Lower lobe of right lung (tissue), 2 donors: ENCODE measurements around the gene FGR. TPM values are rescaled to one million over a fixed set of nuclear protein-coding genes. Genes with fewer than 3 reads are reported as not detected.
A peak's percentile ranks its signal among the peaks of the same experiment; 100 is the strongest.

Experiments used
- ATAC-seq, 2 donors: fragments of 200-7000 bp; cut with Tn5 transposase; one replicate each; pipeline ENCODE4 v1.9.1; 2020 to 2022; ENCODE audit warnings: mild to moderate bottlenecking in 2 of 2, moderate library complexity in 2 of 2
- DNase-seq: peaks from one replicate; pipeline ENCODE4 v3.0.0-alpha.2; 2020
- H3K27ac ChIP-seq: fragments of 200-600 bp; one replicate; pipeline ENCODE4 v1.8.0; 2022
- H3K27me3 ChIP-seq: fragments of 200-600 bp; one replicate; pipeline ENCODE4 v1.8.0; 2022; ENCODE audit warnings: low read depth
- H3K36me3 ChIP-seq: fragments of 200-600 bp; one replicate; pipeline ENCODE4 v1.8.0; 2022; ENCODE audit warnings: mild to moderate bottlenecking
- H3K4me1 ChIP-seq: fragments of 200-600 bp; one replicate; pipeline ENCODE4 v1.8.0; 2022
- H3K4me3 ChIP-seq: fragments of 200-600 bp; one replicate; pipeline ENCODE4 v1.8.0; 2022; ENCODE audit warnings: mild to moderate bottlenecking
- H3K9me3 ChIP-seq: fragments of 200-600 bp; one replicate; pipeline ENCODE4 v1.8.0; 2022
- intact Hi-C: fragments of 100-400 bp; cut with DNase I; formaldehyde crosslinking; loops from one replicate; pipeline ENCODE4 v1.11.0; 2022
- total RNA-seq: library from RNA; stranded (reverse); fragmentation: NEBNext Ultra II Directional; extraction: Animal tissue kit (Norgen Biotek cat#: 25700); gene quantifications from one replicate; pipeline ENCODE4 v1.2.1, GENCODE V29; 2021
- TF ChIP-seq, protein P1 (sequence below): fragments of 200-600 bp; IDR thresholded peaks from one replicate; pipeline ENCODE4 v1.8.0; 2022; ENCODE audit warnings: antibody characterized with exemption, mild to moderate bottlenecking
- donor health status: DM: no; HTN: yes; CAD: no; lungs with severe emphysema.

Gene FGR
- total RNA-seq, 1 donor from 2014 or later, result 193 TPM

GRCh38 chr1:27567146-27567526, 67.8 kb downstream of the FGR start:
- H3K27ac ChIP-seq, result no peak overlapping the region
- H3K27me3 ChIP-seq, result no peaks in the 10 kb centered on the region
- no peaks in the 10 kb centered on the region for H3K36me3 ChIP-seq
- intact Hi-C loops, result no loop called here
- no peak for ATAC-seq
- TF ChIP-seq, protein P1, sequence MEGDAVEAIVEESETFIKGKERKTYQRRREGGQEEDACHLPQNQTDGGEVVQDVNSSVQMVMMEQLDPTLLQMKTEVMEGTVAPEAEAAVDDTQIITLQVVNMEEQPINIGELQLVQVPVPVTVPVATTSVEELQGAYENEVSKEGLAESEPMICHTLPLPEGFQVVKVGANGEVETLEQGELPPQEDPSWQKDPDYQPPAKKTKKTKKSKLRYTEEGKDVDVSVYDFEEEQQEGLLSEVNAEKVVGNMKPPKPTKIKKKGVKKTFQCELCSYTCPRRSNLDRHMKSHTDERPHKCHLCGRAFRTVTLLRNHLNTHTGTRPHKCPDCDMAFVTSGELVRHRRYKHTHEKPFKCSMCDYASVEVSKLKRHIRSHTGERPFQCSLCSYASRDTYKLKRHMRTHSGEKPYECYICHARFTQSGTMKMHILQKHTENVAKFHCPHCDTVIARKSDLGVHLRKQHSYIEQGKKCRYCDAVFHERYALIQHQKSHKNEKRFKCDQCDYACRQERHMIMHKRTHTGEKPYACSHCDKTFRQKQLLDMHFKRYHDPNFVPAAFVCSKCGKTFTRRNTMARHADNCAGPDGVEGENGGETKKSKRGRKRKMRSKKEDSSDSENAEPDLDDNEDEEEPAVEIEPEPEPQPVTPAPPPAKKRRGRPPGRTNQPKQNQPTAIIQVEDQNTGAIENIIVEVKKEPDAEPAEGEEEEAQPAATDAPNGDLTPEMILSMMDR, result no peak
- no peaks in the 10 kb centered on the region for H3K9me3 ChIP-seq
- no peak overlapping the region for H3K4me3 ChIP-seq
- H3K4me1 ChIP-seq, result peaks cover 95% of the 10 kb centered on the region
- DNase-seq, result no peak

GRCh38 chr1:27566462-27567145, 68.4 kb downstream of the FGR start:
- Histone ChIP-seq H3K36me3 (no peaks in the 10 kb centered on the region), H3K4me3 (no peak overlapping the region), H3K9me3 (no peaks in the 10 kb centered on the region), H3K27ac (no peak overlapping the region), H3K27me3 (no peaks in the 10 kb centered on the region), H3K4me1 (peaks cover 95% of the 10 kb centered on the region)
- ATAC-seq, result no peak
- TF ChIP-seq, protein P1, result no peak
- no peak for DNase-seq
- intact Hi-C loops, result no loop called here

GRCh38 chr1:27564710-27565649, 70.0 kb downstream of the FGR start:
- intact Hi-C loops, result no loop called here
- Histone ChIP-seq H3K4me1 (peaks cover 87% of the 10 kb centered on the region), H3K36me3 (no peaks in the 10 kb centered on the region), H3K27me3 (no peaks in the 10 kb centered on the region), H3K27ac (peak overlapping the region; percentile 74), H3K4me3 (no peak overlapping the region), H3K9me3 (no peaks in the 10 kb centered on the region)
- TF ChIP-seq, protein P1, result no peak
- no peak for DNase-seq
- no peak for ATAC-seq

DNA sequence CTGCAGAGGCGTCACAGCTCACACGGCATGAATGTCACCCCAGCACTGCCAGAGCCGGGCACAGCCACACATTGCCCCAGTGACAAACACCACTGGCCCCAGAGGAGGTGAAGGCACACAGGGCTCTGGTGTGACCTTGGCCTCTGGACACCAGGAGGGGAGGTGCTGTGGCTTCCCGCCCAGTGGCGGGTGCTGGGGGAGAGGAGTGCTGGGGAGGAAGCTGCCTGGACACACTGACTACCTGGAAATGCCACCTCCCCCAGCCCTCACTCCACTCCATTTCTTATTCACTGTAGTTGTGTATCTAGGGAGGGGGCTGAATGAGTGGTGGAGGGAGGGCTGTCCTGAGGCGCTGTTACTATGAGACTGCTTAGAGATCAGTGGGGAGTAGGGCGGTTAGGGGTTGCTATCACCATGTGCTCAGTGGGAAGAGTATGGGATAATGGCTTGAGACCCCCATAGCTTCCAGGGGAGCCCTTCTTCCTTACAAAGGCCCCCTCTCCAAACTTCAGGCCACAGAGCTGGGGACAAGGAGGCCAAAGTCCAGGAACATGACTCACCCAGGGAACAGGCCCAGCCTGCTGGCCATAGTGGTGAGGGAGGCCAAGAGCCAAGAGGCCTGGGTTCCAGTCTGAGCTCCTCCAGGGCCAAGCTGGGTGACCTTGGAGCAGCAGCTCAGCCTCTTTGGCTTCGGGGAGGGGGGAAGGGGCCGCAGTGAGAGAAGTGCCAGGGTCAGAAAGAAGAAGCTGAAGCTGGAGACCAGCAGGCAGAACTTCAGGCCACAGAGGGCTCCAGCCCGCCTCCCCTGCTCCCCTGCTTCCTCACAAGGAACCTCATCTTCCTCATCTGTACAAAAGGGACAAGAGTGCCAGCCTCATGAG, 71.2 kb downstream of the FGR start:
- Histone ChIP-seq H3K27me3 (no peaks in the 10 kb centered on the region), H3K9me3 (no peaks in the 10 kb centered on the region), H3K4me1 (peaks cover 76% of the 10 kb centered on the region), H3K36me3 (no peaks in the 10 kb centered on the region), H3K27ac (peak overlapping the region; percentile 74), H3K4me3 (no peak overlapping the region)
- ATAC-seq (peak; percentile 36 to 46), DNase-seq (no peak)
- intact Hi-C loops, result no loop called here
- TF ChIP-seq, protein P1, result no peak

DNA sequence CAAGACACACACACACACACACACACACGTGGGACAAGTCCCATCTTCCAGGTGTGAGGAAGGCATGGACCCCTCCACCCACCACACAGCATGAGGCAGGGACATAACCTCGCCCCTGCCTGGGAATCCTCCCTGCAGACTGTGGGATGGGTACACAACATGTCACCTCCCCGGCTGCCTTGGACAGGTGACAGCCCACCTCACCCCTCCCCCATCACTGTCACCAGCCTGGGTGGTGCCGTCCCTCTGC, 71.7 kb downstream of the FGR start:
- intact Hi-C loops, result no loop called here
- peak overlapping the region; percentile 74 for H3K27ac ChIP-seq

More for the DNA sequence above, 71.7 kb downstream of the FGR start:
- no peak for DNase-seq
- no peak for ATAC-seq
- Histone ChIP-seq H3K36me3 (peaks cover 5% of the 10 kb centered on the region), H3K4me3 (no peak overlapping the region), H3K9me3 (no peaks in the 10 kb centered on the region), H3K27me3 (no peaks in the 10 kb centered on the region), H3K4me1 (peaks cover 70% of the 10 kb centered on the region)
- TF ChIP-seq, protein P1, result no peak
